H9 (cell line): ENCODE data around the gene DSTYK. TPM values are rescaled to one million over a fixed set of nuclear protein-coding genes. Genes with fewer than 3 reads are reported as not detected.

Experiments used
- DNase-seq: peaks from one replicate; pipeline ENCODE4 v3.0.0-alpha.2; 2017
- H2AFZ ChIP-seq: one replicate; pipeline ENCODE4 v1.6.1; 2013; ENCODE audit warnings: mild to moderate bottlenecking, low read length, control low read depth, moderate library complexity
- H2AK5ac ChIP-seq: 2 replicates; pipeline ENCODE4 v1.6.1; 2013; ENCODE audit warnings: low read length, control low read depth, mixed read lengths; ENCODE audit not compliant: insufficient read length
- H2BK120ac ChIP-seq: one replicate; pipeline ENCODE4 v1.6.1; 2013; ENCODE audit warnings: low read depth, mild to moderate bottlenecking, low read length, control low read depth, inconsistent platforms; ENCODE audit not compliant: poor library complexity, severe bottlenecking
- H2BK12ac ChIP-seq: 2 replicates; pipeline ENCODE4 v1.6.1; 2013; ENCODE audit warnings: low read length, control low read depth, mixed read lengths, low read depth; ENCODE audit not compliant: insufficient read length
- H2BK15ac ChIP-seq: 2 replicates; pipeline ENCODE4 v1.6.1; 2013; ENCODE audit warnings: low read depth, low read length, control low read depth
- H2BK20ac ChIP-seq: one replicate; pipeline ENCODE4 v1.6.1; 2013; ENCODE audit warnings: low read depth, mild to moderate bottlenecking, low read length, control low read depth, inconsistent platforms; ENCODE audit not compliant: poor library complexity, severe bottlenecking
- H2BK5ac ChIP-seq: 2 replicates; pipeline ENCODE4 v1.6.1; 2013; ENCODE audit warnings: low read length, control low read depth, mixed read lengths; ENCODE audit not compliant: insufficient read length
- H3K14ac ChIP-seq: 2 replicates; pipeline ENCODE4 v1.6.1; 2013; ENCODE audit warnings: low read length, control low read depth; ENCODE audit not compliant: insufficient read depth
- H3K18ac ChIP-seq: 2 replicates; pipeline ENCODE4 v1.6.1; 2013; ENCODE audit warnings: low read depth, mild to moderate bottlenecking, mixed read lengths, low read length, control low read depth; ENCODE audit not compliant: insufficient read length
- H3K23ac ChIP-seq: 2 replicates; pipeline ENCODE4 v1.6.1; 2013; ENCODE audit warnings: low read length, control low read depth, mixed read lengths, low read depth; ENCODE audit not compliant: insufficient read length
- H3K23me2 ChIP-seq: 2 replicates; pipeline ENCODE4 v1.6.1; 2013; ENCODE audit warnings: low read depth, mild to moderate bottlenecking, mixed read lengths, low read length, control low read depth; ENCODE audit not compliant: insufficient read length, poor library complexity, severe bottlenecking
- H3K27ac ChIP-seq: 2 replicates; pipeline ENCODE4 v1.5.1; 2013; ENCODE audit warnings: low read length, control low read depth, mixed read lengths, low read depth; ENCODE audit not compliant: insufficient read length
- H3K27me3 ChIP-seq: 2 replicates; pipeline ENCODE4 v1.6.1; 2013; ENCODE audit warnings: low read length, control low read depth, inconsistent platforms; ENCODE audit not compliant: insufficient read depth
- H3K4ac ChIP-seq: 2 replicates; pipeline ENCODE4 v1.6.1; 2013; ENCODE audit warnings: low read depth, mild to moderate bottlenecking, control low read depth, inconsistent platforms, low read length, moderate library complexity
- H3K4me1 ChIP-seq: 2 replicates; pipeline ENCODE4 v1.6.1; 2013; ENCODE audit warnings: low read length, control low read depth, inconsistent platforms; ENCODE audit not compliant: insufficient read depth
- H3K4me2 ChIP-seq: 2 replicates; pipeline ENCODE4 v1.6.1; 2013; ENCODE audit warnings: low read length, control low read depth, mixed read lengths; ENCODE audit not compliant: insufficient read length, insufficient read depth
- H3K56ac ChIP-seq: 2 replicates; pipeline ENCODE4 v1.6.1; 2013; ENCODE audit warnings: low read depth, mild to moderate bottlenecking, mixed read lengths, low read length, control low read depth; ENCODE audit not compliant: insufficient read length
- H3K79me1 ChIP-seq: 2 replicates; pipeline ENCODE4 v1.6.1; 2013; ENCODE audit warnings: low read depth, mild to moderate bottlenecking, moderate library complexity, low read length, control low read depth, inconsistent platforms; ENCODE audit not compliant: insufficient read depth, poor library complexity, severe bottlenecking
- H3K79me2 ChIP-seq: 2 replicates; pipeline ENCODE4 v1.6.1; 2013; ENCODE audit warnings: low read length, control low read depth, inconsistent platforms; ENCODE audit not compliant: insufficient read depth
- H3K9ac ChIP-seq: 2 replicates; pipeline ENCODE4 v1.6.1; 2013; ENCODE audit warnings: low read length, control low read depth, mixed read lengths; ENCODE audit not compliant: insufficient read length; ENCODE audit errors: extremely low read depth
- H3K9me3 ChIP-seq: one replicate; pipeline ENCODE4 v1.6.1; 2013; ENCODE audit warnings: low read depth, low read length, inconsistent platforms; ENCODE audit not compliant: control insufficient read depth
- H3T11ph ChIP-seq: one replicate; pipeline ENCODE4 v1.6.1; 2013; ENCODE audit warnings: mild to moderate bottlenecking, low read length, control low read depth, inconsistent platforms
- H4K20me1 ChIP-seq: one replicate; pipeline ENCODE4 v1.6.1; 2013; ENCODE audit not compliant: control insufficient read depth, insufficient read length, insufficient read depth
- H4K5ac ChIP-seq: 2 replicates; pipeline ENCODE4 v1.6.1; 2013; ENCODE audit warnings: low read depth, mild to moderate bottlenecking, mixed read lengths, low read length, control low read depth; ENCODE audit not compliant: insufficient read length
- H4K8ac ChIP-seq: replicated peaks from 2 replicates; pipeline ENCODE4 v1.6.1; 2013; ENCODE audit warnings: low read length, control low read depth, mixed read lengths, low read depth; ENCODE audit not compliant: insufficient read length
- H4K91ac ChIP-seq: 2 replicates; pipeline ENCODE4 v1.6.1; 2013; ENCODE audit warnings: low read depth, mild to moderate bottlenecking, moderate library complexity, mixed read lengths, low read length, control low read depth; ENCODE audit not compliant: insufficient read length
- H3K27ac Mint-ChIP-seq, 3 experiments: 2 replicates in 2 of 3; 3 replicates in 1 of 3; pipeline ENCODE4 v1.8.0; 2020 to 2021; ENCODE audit warnings: mixed read lengths in 3 of 3, mild to moderate bottlenecking in 1 of 3, moderate library complexity in 1 of 3
- H3K27me3 Mint-ChIP-seq: 2 replicates; pipeline ENCODE4 v1.8.0; 2021; ENCODE audit warnings: low read depth, mild to moderate bottlenecking, moderate library complexity, mixed read lengths
- H3K36me3 Mint-ChIP-seq, 3 experiments: 2 replicates in 2 of 3; 3 replicates in 1 of 3; pipeline ENCODE4 v1.8.0; 2020 to 2021; ENCODE audit warnings: low read depth in 3 of 3, mixed read lengths in 3 of 3; ENCODE audit not compliant: insufficient read depth in 1 of 3
- H3K4me1 Mint-ChIP-seq, 2 experiments: 2 replicates each; pipeline ENCODE4 v1.8.0; 2020; ENCODE audit warnings: mixed read lengths in 2 of 2
- H3K4me3 Mint-ChIP-seq, 2 experiments: 2 replicates in 1 of 2; 3 replicates in 1 of 2; pipeline ENCODE4 v1.8.0; 2020 to 2021; ENCODE audit warnings: mild to moderate bottlenecking in 2 of 2, mixed read lengths in 2 of 2, moderate library complexity in 1 of 2
- H3K9me3 Mint-ChIP-seq, 2 experiments: 2 replicates in 1 of 2; 3 replicates in 1 of 2; pipeline ENCODE4 v1.8.0; 2020; ENCODE audit warnings: mild to moderate bottlenecking in 2 of 2, mixed read lengths in 2 of 2, moderate library complexity in 1 of 2
- CTCF ChIP-seq: fragments of 200-600 bp; sonication (generic); conservative IDR thresholded peaks from 3 replicates; pipeline ENCODE4 v1.8.0; 2021; ENCODE audit warnings: antibody characterized with exemption, mild to moderate bottlenecking
- WGBS: extraction: QIAGEN DNeasy Blood & Tissue Kit; methylation state at CpG from one replicate; pipeline ENCODE4 v1.1.7; 2013; ENCODE audit warnings: missing lambda C conversion rate, low lambda C conversion rate, mixed read lengths; ENCODE audit not compliant: insufficient read length; ENCODE audit errors: extremely low coverage; 5-methylcytosine and 5-hydroxymethylcytosine counted together
- total RNA-seq: library from RNA; stranded (reverse); gene quantifications from 2 replicates; pipeline ENCODE4 v1.2.1, GENCODE V29; 2021

Gene DSTYK
- total RNA-seq, 1 experiment from 2014 or later = 8.5 TPM

DNA sequence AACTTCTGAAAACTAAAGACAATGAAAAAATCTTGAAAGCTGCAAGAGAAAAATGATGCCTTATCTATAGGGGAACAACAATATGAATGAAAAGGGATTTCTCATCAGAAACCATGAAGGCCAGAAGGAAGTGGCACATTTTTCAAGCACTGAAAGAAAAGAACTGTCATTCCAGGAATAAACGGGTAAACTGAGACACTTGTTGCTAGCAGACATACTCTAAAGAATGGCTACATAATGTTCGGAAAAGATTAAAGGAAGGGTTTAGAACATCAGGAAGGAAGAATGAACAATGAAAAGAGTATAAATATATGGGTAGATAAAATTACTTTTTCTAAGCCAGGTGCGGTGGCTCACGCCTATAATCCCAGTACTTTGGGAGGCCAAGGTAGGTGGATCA is 104.2 kb downstream of the DSTYK start:
- Histone ChIP-seq H3K14ac (no peak overlapping the region), H3K79me2 (no peaks in the 10 kb centered on the region), H3K4me2 (no peak overlapping the region), H3K27me3 (no peaks in the 10 kb centered on the region), H2BK120ac (no peak overlapping the region), H4K91ac (no peak overlapping the region), H3T11ph (no peak overlapping the region), H3K4me1 (no peaks in the 10 kb centered on the region), H2BK20ac (no peak overlapping the region), H3K56ac (no peak overlapping the region), H2AFZ (no peak overlapping the region), H4K5ac (no peak overlapping the region), H3K79me1 (peaks cover 7% of the 10 kb centered on the region), H3K9me3 (no peaks in the 10 kb centered on the region), H2AK5ac (no peak overlapping the region), H2BK12ac (no peak overlapping the region), H3K4ac (no peak overlapping the region), H3K9ac (no peak overlapping the region), H3K27ac (no peak overlapping the region), H4K20me1 (no peaks in the 10 kb centered on the region), H3K23me2 (no peaks in the 10 kb centered on the region), H2BK5ac (no peak overlapping the region), H3K18ac (no peak overlapping the region), H3K23ac (no peak overlapping the region), H4K8ac (no peak overlapping the region), H2BK15ac (no peak overlapping the region)
- Mint-ChIP-seq H3K27me3 (no peaks in the 10 kb centered on the region), H3K27ac (no peak overlapping the region), H3K36me3 (peaks cover 23 to 54% (median 49%) of the 10 kb centered on the region in 3 experiments; a peak in 6 of 7 replicates), H3K4me3 (no peak overlapping the region), H3K9me3 (no peaks in the 10 kb centered on the region), H3K4me1 (no peaks in the 10 kb centered on the region)
- DNase-seq = no peak
- no CpG with 5 or more reads among the region's 4 CpGs for WGBS
- TF ChIP-seq CTCF = no peak
